ENCODE measurements around the gene LZIC. TPM values are rescaled to one million over a fixed set of nuclear protein-coding genes. Genes with fewer than 3 reads are reported as not detected.
A peak's percentile ranks its signal among the peaks of the same experiment; 100 is the strongest.

The LZIC gene
- total and polyA plus RNA-seq, 4 donors: 14.7 to 30.7 (median 24.6) TPM

- ATAC-seq (ENCODE audit: low FRiP score): no peak
- Histone ChIP-seq H3K4me3 (ENCODE audit: low read length in 2 of 2) (no peak overlapping the region), H3K27ac (ENCODE audit: low read depth in 1 of 2, low read length in 2 of 2) (no peak overlapping the region), H3K9me3 (ENCODE audit: control insufficient read depth, low read length) (no peaks in the 10 kb centered on the region), H3K27me3 (ENCODE audit: control insufficient read depth in 1 of 2, insufficient read depth in 2 of 2, low read length in 1 of 2) (no peaks in the 10 kb centered on the region), H3K4me1 (ENCODE audit: control insufficient read depth in 1 of 2, insufficient read depth in 2 of 2, low read length in 2 of 2) (no peaks in the 10 kb centered on the region), H3K36me3 (ENCODE audit: control insufficient read depth in 1 of 2, insufficient read depth in 2 of 2, low read length in 1 of 2) (no peaks in the 10 kb centered on the region)
- WGBS, 2 donors: 81 to 85% methylated on average over 14 of the region's 14 CpGs
- peak; percentile 41 to 46 for DNase-seq
- intact Hi-C loops (cut with DNase I): no loop called here
Observed at GRCh38 chr1:9892563-9893528, 50.3 kb downstream of the LZIC start.

GRCh38 chr1:9891207-9891606, 52.0 kb downstream of the LZIC start:
- H3K27ac ChIP-seq (ENCODE audit: low read depth in 1 of 2, low read length in 2 of 2): no peak overlapping the region
- no peak overlapping the region for H3K4me3 ChIP-seq (ENCODE audit: low read length in 2 of 2)
- no peaks in the 10 kb centered on the region for H3K36me3 ChIP-seq (ENCODE audit: control insufficient read depth in 1 of 2, insufficient read depth in 2 of 2, low read length in 1 of 2)
- DNase-seq: peak; percentile 12 to 35
- no peaks in the 10 kb centered on the region for H3K27me3 ChIP-seq (ENCODE audit: control insufficient read depth in 1 of 2, insufficient read depth in 2 of 2, low read length in 1 of 2)
- WGBS, 2 donors: 47 to 60% methylated on average over 5 of the region's 5 CpGs
- no peaks in the 10 kb centered on the region for H3K9me3 ChIP-seq (ENCODE audit: control insufficient read depth, low read length)
- no peaks in the 10 kb centered on the region for H3K4me1 ChIP-seq (ENCODE audit: control insufficient read depth in 1 of 2, insufficient read depth in 2 of 2, low read length in 2 of 2)
- ATAC-seq (ENCODE audit: low FRiP score): no peak
- intact Hi-C loops (cut with DNase I): no loop called here

GRCh38 chr1:9890224-9890731, 52.9 kb downstream of the LZIC start:
- peak; percentile 68 to 80 for DNase-seq
- no peak for ATAC-seq (ENCODE audit: low FRiP score)
- H3K36me3 ChIP-seq (ENCODE audit: control insufficient read depth in 1 of 2, insufficient read depth in 2 of 2, low read length in 1 of 2): no peaks in the 10 kb centered on the region
- H3K27me3 ChIP-seq (ENCODE audit: control insufficient read depth in 1 of 2, insufficient read depth in 2 of 2, low read length in 1 of 2): no peaks in the 10 kb centered on the region
- no peak overlapping the region for H3K27ac ChIP-seq (ENCODE audit: low read depth in 1 of 2, low read length in 2 of 2)
- WGBS, 2 donors: 36 to 41% methylated on average over 6 of the region's 6 CpGs
- H3K9me3 ChIP-seq (ENCODE audit: control insufficient read depth, low read length): no peaks in the 10 kb centered on the region
- no peaks in the 10 kb centered on the region for H3K4me1 ChIP-seq (ENCODE audit: control insufficient read depth in 1 of 2, insufficient read depth in 2 of 2, low read length in 2 of 2)
- intact Hi-C loops (cut with DNase I): no loop called here
- H3K4me3 ChIP-seq (ENCODE audit: low read length in 2 of 2): no peak overlapping the region

GRCh38 chr1:9889411-9889810, 53.8 kb downstream of the LZIC start:
- no peak overlapping the region for H3K27ac ChIP-seq (ENCODE audit: low read depth in 1 of 2, low read length in 2 of 2)

GRCh38 chr1:9888886-9889285, 54.3 kb downstream of the LZIC start:
- H3K4me3 ChIP-seq (ENCODE audit: low read length in 2 of 2): no peak overlapping the region
- 91 to 92% methylated on average over 9 of the region's 9 CpGs for WGBS, 2 donors
- no peak for ATAC-seq (ENCODE audit: low FRiP score)
- no peaks in the 10 kb centered on the region for H3K4me1 ChIP-seq (ENCODE audit: control insufficient read depth in 1 of 2, insufficient read depth in 2 of 2, low read length in 2 of 2)
- DNase-seq: peak in 1 of 2 donors; percentile 64
- H3K36me3 ChIP-seq (ENCODE audit: control insufficient read depth in 1 of 2, insufficient read depth in 2 of 2, low read length in 1 of 2): no peaks in the 10 kb centered on the region
- no peaks in the 10 kb centered on the region for H3K9me3 ChIP-seq (ENCODE audit: control insufficient read depth, low read length)
- no peak overlapping the region for H3K27ac ChIP-seq (ENCODE audit: low read depth in 1 of 2, low read length in 2 of 2)
- intact Hi-C loops (cut with DNase I): no loop called here
- no peaks in the 10 kb centered on the region for H3K27me3 ChIP-seq (ENCODE audit: control insufficient read depth in 1 of 2, insufficient read depth in 2 of 2, low read length in 1 of 2)

More at GRCh38 chr1:9889411-9889810, 53.8 kb downstream of the LZIC start:
- Histone ChIP-seq H3K4me3 (ENCODE audit: low read length in 2 of 2) (no peak overlapping the region), H3K27me3 (ENCODE audit: control insufficient read depth in 1 of 2, insufficient read depth in 2 of 2, low read length in 1 of 2) (no peaks in the 10 kb centered on the region), H3K9me3 (ENCODE audit: control insufficient read depth, low read length) (no peaks in the 10 kb centered on the region), H3K36me3 (ENCODE audit: control insufficient read depth in 1 of 2, insufficient read depth in 2 of 2, low read length in 1 of 2) (no peaks in the 10 kb centered on the region), H3K4me1 (ENCODE audit: control insufficient read depth in 1 of 2, insufficient read depth in 2 of 2, low read length in 2 of 2) (no peaks in the 10 kb centered on the region)
- WGBS, 2 donors: 94% methylated on average over 8 of the region's 8 CpGs
- DNase-seq: no peak
- intact Hi-C loops (cut with DNase I): no loop called here
- no peak for ATAC-seq (ENCODE audit: low FRiP score)

- no peak overlapping the region for H3K4me3 ChIP-seq (ENCODE audit: low read length in 2 of 2)
- intact Hi-C loops (cut with DNase I): no loop called here
- peak in 1 of 2 donors; percentile 6 for DNase-seq
- no peaks in the 10 kb centered on the region for H3K4me1 ChIP-seq (ENCODE audit: control insufficient read depth in 1 of 2, insufficient read depth in 2 of 2, low read length in 2 of 2)
- no peaks in the 10 kb centered on the region for H3K9me3 ChIP-seq (ENCODE audit: control insufficient read depth, low read length)
- H3K27ac ChIP-seq (ENCODE audit: low read depth in 1 of 2, low read length in 2 of 2): no peak overlapping the region
- no peak for ATAC-seq (ENCODE audit: low FRiP score)
- 93 to 94% methylated on average over 4 of the region's 4 CpGs for WGBS, 2 donors
- H3K27me3 ChIP-seq (ENCODE audit: control insufficient read depth in 1 of 2, insufficient read depth in 2 of 2, low read length in 1 of 2): no peaks in the 10 kb centered on the region
- H3K36me3 ChIP-seq (ENCODE audit: control insufficient read depth in 1 of 2, insufficient read depth in 2 of 2, low read length in 1 of 2): no peaks in the 10 kb centered on the region
Observed at GRCh38 chr1:9887070-9887469, 56.1 kb downstream of the LZIC start.

- DNase-seq: peak; percentile 38 to 39
- intact Hi-C loops (cut with DNase I): no loop called here
- H3K4me1 ChIP-seq (ENCODE audit: control insufficient read depth in 1 of 2, insufficient read depth in 2 of 2, low read length in 2 of 2): no peaks in the 10 kb centered on the region
- WGBS, 2 donors: 62 to 70% methylated on average over 17 of the region's 17 CpGs
- no peaks in the 10 kb centered on the region for H3K9me3 ChIP-seq (ENCODE audit: control insufficient read depth, low read length)
- no peak overlapping the region for H3K27ac ChIP-seq (ENCODE audit: low read depth in 1 of 2, low read length in 2 of 2)
- H3K27me3 ChIP-seq (ENCODE audit: control insufficient read depth in 1 of 2, insufficient read depth in 2 of 2, low read length in 1 of 2): no peaks in the 10 kb centered on the region
- no peak for ATAC-seq (ENCODE audit: low FRiP score)
- H3K4me3 ChIP-seq (ENCODE audit: low read length in 2 of 2): no peak overlapping the region
- H3K36me3 ChIP-seq (ENCODE audit: control insufficient read depth in 1 of 2, insufficient read depth in 2 of 2, low read length in 1 of 2): no peaks in the 10 kb centered on the region
Observed at GRCh38 chr1:9886092-9886742, 57.0 kb downstream of the LZIC start.

- no peaks in the 10 kb centered on the region for H3K4me1 ChIP-seq (ENCODE audit: control insufficient read depth in 1 of 2, insufficient read depth in 2 of 2, low read length in 2 of 2)
- no peak for ATAC-seq (ENCODE audit: low FRiP score)
- no peaks in the 10 kb centered on the region for H3K9me3 ChIP-seq (ENCODE audit: control insufficient read depth, low read length)
- no peaks in the 10 kb centered on the region for H3K36me3 ChIP-seq (ENCODE audit: control insufficient read depth in 1 of 2, insufficient read depth in 2 of 2, low read length in 1 of 2)
- WGBS, 2 donors: 86 to 89% methylated on average over 8 of the region's 8 CpGs
- no peak overlapping the region for H3K27ac ChIP-seq (ENCODE audit: low read depth in 1 of 2, low read length in 2 of 2)
- peak in 1 of 2 donors; percentile 61 for DNase-seq
- no peak overlapping the region for H3K4me3 ChIP-seq (ENCODE audit: low read length in 2 of 2)
- no peaks in the 10 kb centered on the region for H3K27me3 ChIP-seq (ENCODE audit: control insufficient read depth in 1 of 2, insufficient read depth in 2 of 2, low read length in 1 of 2)
- intact Hi-C loops (cut with DNase I): no loop called here
Observed at GRCh38 chr1:9884805-9885204, 58.4 kb downstream of the LZIC start.

Measured in aorta (tissue), 5 donors.